K562 (cell line): ENCODE results near the gene CTSZ. TPM values are rescaled to one million over a fixed set of nuclear protein-coding genes. Genes with fewer than 3 reads are reported as not detected.

Source experiments
- BRCA1 ChIP-seq, 2 experiments: fragments of 450-650 bp in 1 of 2; sonication (generic) in 1 of 2; formaldehyde crosslinking in 1 of 2; IDR thresholded peaks; 2 replicates each; pipeline versions ENCODE4 v1.5.0 to v1.6.1; 2017 to 2020; ENCODE audit warnings: mild to moderate bottlenecking in 1 of 2, missing genetic modification reagents in 1 of 2
- CREB1 ChIP-seq, 2 experiments: sonication (generic) in 1 of 2; formaldehyde crosslinking in 1 of 2; IDR thresholded peaks; 2 replicates each; pipeline versions ENCODE4 v1.6.1 to v1.8.0; 2012 to 2022; ENCODE audit warnings: inconsistent platforms in 1 of 2, mild to moderate bottlenecking in 1 of 2, missing genetic modification reagents in 1 of 2, moderate library complexity in 1 of 2
- ELF4 ChIP-seq: fragments of 450-650 bp; formaldehyde crosslinking; IDR thresholded peaks from 2 replicates; pipeline ENCODE4 v1.4.0; 2022; ENCODE audit warnings: missing genetic modification characterization
- KLF1 ChIP-seq: fragments of 450-650 bp; IDR thresholded peaks from 2 replicates; pipeline ENCODE4 v1.6.1; 2016; ENCODE audit warnings: missing genetic modification characterization, missing compliant biosample characterization
- MAFG ChIP-seq: fragments of 450-650 bp; conservative IDR thresholded peaks from 2 replicates; pipeline ENCODE4 v1.6.1; 2016; ENCODE audit warnings: missing genetic modification characterization, missing compliant biosample characterization
- NFYB ChIP-seq: IDR thresholded peaks from 2 replicates; pipeline ENCODE4 v1.6.1; 2011; ENCODE audit warnings: mild to moderate bottlenecking, moderate library complexity; ENCODE audit not compliant: insufficient read length; ENCODE audit errors: extremely low read depth
- NONO ChIP-seq, 2 experiments: fragments of 200-400 bp in 1 of 2; fragments of 450-650 bp in 1 of 2; formaldehyde crosslinking in 1 of 2; IDR thresholded peaks; 2 replicates each; pipeline ENCODE4 v1.6.1; 2017; ENCODE audit warnings: low read depth in 2 of 2, mild to moderate bottlenecking in 2 of 2, moderate library complexity in 2 of 2, low read length in 1 of 2
- RBFOX2 ChIP-seq: fragments of 200-400 bp; formaldehyde crosslinking; IDR thresholded peaks from 2 replicates; pipeline ENCODE4 v1.6.1; 2017; ENCODE audit warnings: low read depth, mild to moderate bottlenecking, low read length, moderate library complexity
- RCOR1 ChIP-seq, 2 experiments: IDR thresholded peaks; 2 replicates each; pipeline ENCODE4 v1.6.1; 2012; ENCODE audit warnings: low read depth in 2 of 2, low read length in 2 of 2, borderline replicate concordance in 1 of 2, improper control_type of control experiment in 1 of 2
- SP2 ChIP-seq: IDR thresholded peaks from 2 replicates; pipeline ENCODE4 v1.6.1; 2011; ENCODE audit warnings: mild to moderate bottlenecking, low read depth, low read length, moderate library complexity; ENCODE audit not compliant: poor library complexity, severe bottlenecking; ENCODE audit errors: extremely low read depth
- ZNF586 ChIP-seq: fragments of 450-650 bp; formaldehyde crosslinking; conservative IDR thresholded peaks from 2 replicates; pipeline ENCODE4 v1.4.0; 2020; ENCODE audit warnings: mild to moderate bottlenecking, moderate library complexity
- polyA plus RNA-seq, 8 experiments: library from polyadenylated mRNA; depleted of rRNA in 4 of 8; stranded (reverse) in 5 of 8; unstranded in 3 of 8; fragments of >200 nt; fragmentation: Nextera tagmentation in 2 of 8; fragmentation: Illumina TruSeq in 1 of 8; extraction: Ambion mirVana in 2 of 8; extraction: Trizol in 1 of 8; gene quantifications; 2 replicates each; pipeline versions ENCODE4 v1.2.1 to v1.2.3, GENCODE V29; 2011 to 2014; ENCODE audit warnings: inconsistent platforms in 1 of 8, missing spikeins in 1 of 8
- total RNA-seq, 7 experiments: library from RNA; depleted of rRNA in 6 of 7; stranded (reverse); fragments of >200 nt in 6 of 7; fragmentation: Illumina TruSeq in 2 of 7; extraction: Trizol in 2 of 7; gene quantifications; 2 replicates each; pipeline versions ENCODE4 v1.2.1 to v1.2.3, GENCODE V29; 2011 to 2021; ENCODE audit warnings: low replicate concordance in 1 of 7
- TF ChIP-seq, protein P1 (sequence below), 2 experiments: fragments of 200-800 bp in 1 of 2; sonication (Bioruptor generic) in 1 of 2; sonication (generic) in 1 of 2; formaldehyde crosslinking in 1 of 2; IDR thresholded peaks in 1 of 2; conservative IDR thresholded peaks in 1 of 2; 2 replicates each; pipeline versions ENCODE4 v1.5.0 to v1.6.1; 2016 to 2020; ENCODE audit warnings: missing compliant biosample characterization in 1 of 2, missing genetic modification characterization in 1 of 2, missing genetic modification reagents in 1 of 2
- TF ChIP-seq, protein P2 (sequence below): fragments of 200-800 bp; sonication (Bioruptor generic); IDR thresholded peaks from 2 replicates; pipeline ENCODE4 v1.6.1; 2017; ENCODE audit warnings: missing genetic modification characterization, missing compliant biosample characterization

CTSZ gene
- total and polyA plus RNA-seq, 9 of the 15 experiments (the other 6 are each of a cell fraction or from before 2014, with no cell fraction given): 1.6 to 143 (median 82.8) TPM

DNA sequence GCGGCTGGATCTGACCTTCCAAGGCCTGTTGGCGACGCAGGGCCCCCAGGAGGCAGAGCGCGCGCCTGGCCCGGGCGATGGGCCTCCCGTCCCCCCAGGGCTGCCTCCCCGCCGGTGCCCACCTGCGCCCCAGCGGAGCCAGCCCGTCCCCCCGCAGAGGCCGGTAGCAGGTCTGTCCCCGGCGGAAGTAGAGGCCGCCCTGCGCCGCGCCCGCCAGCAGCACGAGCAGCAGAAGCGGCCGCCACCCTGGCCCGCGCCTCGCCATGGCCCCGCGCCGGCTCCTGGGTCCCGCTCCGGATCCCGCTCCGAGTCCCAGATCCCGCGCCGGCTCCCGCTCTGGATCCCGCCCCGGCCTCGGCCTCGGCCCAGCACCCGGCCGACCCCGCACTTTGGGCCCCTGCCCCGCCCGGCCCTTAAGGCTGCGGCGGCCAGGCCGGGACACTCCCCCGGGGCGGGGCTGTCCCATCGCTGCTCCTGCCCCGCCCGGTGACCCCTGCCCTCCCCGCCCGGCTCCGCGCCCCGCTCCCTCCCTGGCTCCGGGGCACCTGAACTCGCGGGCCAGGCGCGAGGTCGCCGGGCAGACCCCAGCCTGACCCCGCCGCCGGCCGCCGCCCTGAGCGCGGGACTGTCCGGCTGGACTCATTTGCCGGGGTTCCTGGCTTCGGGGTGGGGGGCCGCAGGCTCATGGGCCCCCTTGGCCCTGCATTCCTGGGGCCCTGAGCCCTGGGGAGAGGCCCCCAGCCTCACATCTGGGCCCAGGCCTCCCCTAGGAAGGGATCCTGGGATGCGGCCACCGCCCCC lies at the start of gene CTSZ (continued):
- TF ChIP-seq MAFG (tag): no peak
- TF ChIP-seq RBFOX2: peak; percentile 80
- no peak for TF ChIP-seq ZNF586 (CRISPR knock-in tag)
- TF ChIP-seq KLF1: 0 out of 2 replicates have a peak, but pooled peaks have one; percentile 26
- no peak for TF ChIP-seq NFYB
- TF ChIP-seq, protein P1, sequence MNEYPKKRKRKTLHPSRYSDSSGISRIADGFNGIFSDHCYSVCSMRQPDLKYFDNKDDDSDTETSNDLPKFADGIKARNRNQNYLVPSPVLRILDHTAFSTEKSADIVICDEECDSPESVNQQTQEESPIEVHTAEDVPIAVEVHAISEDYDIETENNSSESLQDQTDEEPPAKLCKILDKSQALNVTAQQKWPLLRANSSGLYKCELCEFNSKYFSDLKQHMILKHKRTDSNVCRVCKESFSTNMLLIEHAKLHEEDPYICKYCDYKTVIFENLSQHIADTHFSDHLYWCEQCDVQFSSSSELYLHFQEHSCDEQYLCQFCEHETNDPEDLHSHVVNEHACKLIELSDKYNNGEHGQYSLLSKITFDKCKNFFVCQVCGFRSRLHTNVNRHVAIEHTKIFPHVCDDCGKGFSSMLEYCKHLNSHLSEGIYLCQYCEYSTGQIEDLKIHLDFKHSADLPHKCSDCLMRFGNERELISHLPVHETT (CRISPR knock-in tag; conservative IDR thresholded peaks at IDR 0.05 in 1 of 2, IDR thresholded peaks at IDR 0.05 in 1 of 2): 0 out of 4 replicates have a peak, but pooled peaks of 1 of the 2 experiments have one; percentile 42
- no peak for TF ChIP-seq ELF4 (CRISPR knock-in tag)
- TF ChIP-seq, protein P2, sequence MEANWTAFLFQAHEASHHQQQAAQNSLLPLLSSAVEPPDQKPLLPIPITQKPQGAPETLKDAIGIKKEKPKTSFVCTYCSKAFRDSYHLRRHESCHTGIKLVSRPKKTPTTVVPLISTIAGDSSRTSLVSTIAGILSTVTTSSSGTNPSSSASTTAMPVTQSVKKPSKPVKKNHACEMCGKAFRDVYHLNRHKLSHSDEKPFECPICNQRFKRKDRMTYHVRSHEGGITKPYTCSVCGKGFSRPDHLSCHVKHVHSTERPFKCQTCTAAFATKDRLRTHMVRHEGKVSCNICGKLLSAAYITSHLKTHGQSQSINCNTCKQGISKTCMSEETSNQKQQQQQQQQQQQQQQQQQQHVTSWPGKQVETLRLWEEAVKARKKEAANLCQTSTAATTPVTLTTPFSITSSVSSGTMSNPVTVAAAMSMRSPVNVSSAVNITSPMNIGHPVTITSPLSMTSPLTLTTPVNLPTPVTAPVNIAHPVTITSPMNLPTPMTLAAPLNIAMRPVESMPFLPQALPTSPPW (CRISPR knock-in tag): peak; percentile 82
- TF ChIP-seq NONO (IDR thresholded peaks at IDR 0.05; ENCODE audit: low read depth in 2 of 2, low read length in 1 of 2): peak; percentile 70 to 82; a peak in 3 of 4 replicates
- peak in 1 of 2 experiments; percentile 19; a peak in 1 of 4 replicates for TF ChIP-seq RCOR1 (IDR thresholded peaks at IDR 0.05; ENCODE audit: borderline replicate concordance in 1 of 2, low read depth in 2 of 2, low read length in 2 of 2)
- TF ChIP-seq CREB1 (IDR thresholded peaks at IDR 0.05): 0 out of 2 replicates have a peak, but pooled peaks have one; percentile 25
- TF ChIP-seq CREB1 (CRISPR knock-in tag; IDR thresholded peaks at IDR 0.05): no peak
- no peak for TF ChIP-seq SP2
- TF ChIP-seq BRCA1 (IDR thresholded peaks at IDR 0.05): no peak
- TF ChIP-seq BRCA1 (CRISPR knock-in tag; IDR thresholded peaks at IDR 0.05): no peak
